IPS DF 6.9 (cell line): ENCODE data around the gene ACSM3.
"Not testable (repeated sequence)": the region's sequence is repeated elsewhere in the genome, so short reads cannot be mapped to it uniquely, and the experiment has no call there.

ENCODE experiments used
- DNase-seq: peaks from one replicate; pipeline ENCODE4 v3.0.0-alpha.2; 2013; ENCODE audit warnings: low read depth, low spot score
- H3K27ac ChIP-seq: one replicate; pipeline ENCODE4 v1.5.1; 2013; ENCODE audit warnings: low read length, control low read depth
- H3K27me3 ChIP-seq: 2 replicates; pipeline ENCODE4 v1.6.1; 2013; ENCODE audit warnings: mild to moderate bottlenecking, low read length; ENCODE audit not compliant: control insufficient read depth, insufficient read depth
- H3K36me3 ChIP-seq: 2 replicates; pipeline ENCODE4 v1.6.1; 2013; ENCODE audit warnings: low read length; ENCODE audit not compliant: control insufficient read depth, insufficient read depth
- H3K4me1 ChIP-seq: 2 replicates; pipeline ENCODE4 v1.6.1; 2013; ENCODE audit warnings: low read length; ENCODE audit not compliant: control insufficient read depth, insufficient read depth
- H3K4me3 ChIP-seq: 2 replicates; pipeline ENCODE4 v1.5.1; 2013; ENCODE audit warnings: mild to moderate bottlenecking, low read length
- H3K9me3 ChIP-seq: 2 replicates; pipeline ENCODE4 v1.6.1; 2013; ENCODE audit warnings: low read length, inconsistent platforms; ENCODE audit not compliant: control insufficient read depth, insufficient read depth
- WGBS: extraction: QIAGEN DNeasy Blood & Tissue Kit; methylation state at CpG from one replicate; pipeline ENCODE4 v1.1.7; 2013; ENCODE audit warnings: mixed read lengths, missing lambda C conversion rate; ENCODE audit not compliant: insufficient read length, insufficient coverage; 5-methylcytosine and 5-hydroxymethylcytosine counted together

Gene ACSM3

DNA sequence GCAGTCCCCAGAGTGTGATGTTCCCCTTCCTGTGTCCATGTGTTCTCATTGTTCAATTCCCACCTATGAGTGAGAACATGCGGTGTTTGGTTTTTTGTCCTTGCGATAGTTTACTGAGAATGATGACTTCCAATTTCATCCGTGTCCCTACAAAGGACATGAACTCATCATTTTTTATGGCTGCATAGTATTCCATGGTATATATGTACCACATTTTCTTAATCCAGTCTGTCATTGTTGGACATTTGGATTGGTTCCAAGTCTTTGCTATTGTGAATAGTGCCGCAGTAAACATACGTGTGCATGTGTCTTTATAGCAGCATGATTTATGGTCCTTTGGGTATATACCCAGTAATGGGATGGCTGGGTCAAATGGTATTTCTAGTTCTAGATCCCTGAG is 8.0 kb upstream of the ACSM3 start:
- H3K27me3 ChIP-seq, H3K27ac ChIP-seq, H3K36me3 ChIP-seq, DNase-seq, H3K9me3 ChIP-seq, H3K4me3 ChIP-seq, H3K4me1 ChIP-seq: not testable (repeated sequence)
- no CpG with 5 or more reads among the region's 5 CpGs for WGBS

DNA sequence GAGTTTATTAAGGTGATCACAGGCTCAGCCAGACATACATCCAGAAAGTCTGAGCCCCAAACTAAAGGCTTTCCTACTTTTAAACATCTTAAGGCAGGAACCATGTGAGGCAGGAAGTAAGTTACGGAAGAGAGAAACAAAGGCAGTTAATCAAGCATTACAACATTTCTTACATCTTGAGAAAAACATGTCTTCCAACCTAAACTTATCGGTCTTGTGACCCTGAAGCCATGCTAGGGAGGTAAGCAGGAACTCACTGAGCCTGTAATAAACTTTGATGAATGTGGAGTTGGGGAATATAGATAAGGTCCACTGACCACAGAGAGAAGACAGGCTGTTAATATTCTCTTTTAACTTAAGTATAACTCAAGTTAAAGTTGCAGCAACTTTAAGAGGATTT is 3.5 kb upstream of the ACSM3 start:
- no CpG with 5 or more reads among the region's 2 CpGs for WGBS
- Histone ChIP-seq H3K27ac (no peak overlapping the region), H3K4me1 (no peaks in the 10 kb centered on the region), H3K27me3 (no peaks in the 10 kb centered on the region), H3K36me3 (no peaks in the 10 kb centered on the region), H3K9me3 (no peaks in the 10 kb centered on the region), H3K4me3 (no peak overlapping the region)
- no peak for DNase-seq

DNA sequence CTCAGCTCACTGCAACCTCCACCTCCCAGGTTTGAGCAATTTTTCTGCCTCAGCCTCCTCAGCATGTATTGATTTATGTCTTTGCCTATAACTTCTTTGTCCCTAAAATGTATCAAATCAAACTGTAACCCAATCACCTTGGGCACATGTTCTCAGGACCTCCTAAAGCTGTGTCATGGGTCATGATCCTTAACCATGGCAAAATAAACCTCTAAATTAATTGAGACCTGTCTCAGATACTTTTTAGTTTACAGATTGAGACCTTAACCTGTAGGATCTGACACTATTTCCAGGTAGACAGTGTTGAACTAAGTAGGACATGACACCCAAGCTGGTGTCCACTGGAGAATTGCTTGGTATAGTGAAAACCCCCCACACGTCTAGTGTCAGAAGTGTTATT is 2.6 kb upstream of the ACSM3 start:
- DNase-seq, result no peak
- no CpG with 5 or more reads among the region's 1 CpG for WGBS
- no peaks in the 10 kb centered on the region for H3K36me3 ChIP-seq
- no peaks in the 10 kb centered on the region for H3K9me3 ChIP-seq
- H3K27ac ChIP-seq, result no peak overlapping the region
- H3K4me3 ChIP-seq, result no peak overlapping the region
- no peaks in the 10 kb centered on the region for H3K27me3 ChIP-seq
- no peaks in the 10 kb centered on the region for H3K4me1 ChIP-seq

DNA sequence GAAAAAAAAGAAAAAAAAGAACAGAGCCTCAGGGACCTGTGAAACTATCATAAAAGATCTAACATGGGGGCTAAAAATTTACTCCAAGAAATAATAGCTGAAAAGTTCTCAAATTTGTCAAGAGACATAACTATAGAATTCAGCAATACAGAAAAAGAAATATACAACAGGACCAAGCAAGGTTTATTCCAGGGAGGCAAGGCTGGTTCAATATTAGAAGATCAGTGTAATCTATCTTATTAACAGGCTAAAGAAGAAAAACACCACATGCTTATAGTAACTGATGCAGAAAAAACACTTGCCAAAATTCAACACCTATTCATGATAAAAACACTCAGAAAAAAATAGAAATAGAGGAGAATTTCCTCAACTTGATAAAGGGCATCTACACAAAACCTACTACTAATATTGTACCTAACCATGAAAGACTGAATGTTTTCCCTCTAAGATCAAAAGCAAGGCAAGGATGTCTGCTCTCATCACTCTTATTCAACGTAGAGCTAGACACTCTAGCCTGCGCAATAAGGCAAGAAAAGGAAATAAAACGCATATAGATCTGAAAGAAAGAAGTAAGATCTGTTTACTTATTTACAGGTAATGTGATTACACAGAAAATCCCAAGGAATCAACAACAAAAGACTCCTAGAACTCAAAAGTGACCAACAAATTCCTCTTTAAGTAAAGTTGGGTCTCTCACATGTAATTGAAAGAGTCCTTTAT is 1.2 kb upstream of the ACSM3 start:
- Histone ChIP-seq H3K4me3 (no peak overlapping the region), H3K36me3 (no peaks in the 10 kb centered on the region), H3K27me3 (no peaks in the 10 kb centered on the region), H3K27ac (no peak overlapping the region), H3K9me3 (no peaks in the 10 kb centered on the region), H3K4me1 (no peaks in the 10 kb centered on the region)
- WGBS, result no CpG with 5 or more reads among the region's 3 CpGs
- DNase-seq, result no peak

DNA sequence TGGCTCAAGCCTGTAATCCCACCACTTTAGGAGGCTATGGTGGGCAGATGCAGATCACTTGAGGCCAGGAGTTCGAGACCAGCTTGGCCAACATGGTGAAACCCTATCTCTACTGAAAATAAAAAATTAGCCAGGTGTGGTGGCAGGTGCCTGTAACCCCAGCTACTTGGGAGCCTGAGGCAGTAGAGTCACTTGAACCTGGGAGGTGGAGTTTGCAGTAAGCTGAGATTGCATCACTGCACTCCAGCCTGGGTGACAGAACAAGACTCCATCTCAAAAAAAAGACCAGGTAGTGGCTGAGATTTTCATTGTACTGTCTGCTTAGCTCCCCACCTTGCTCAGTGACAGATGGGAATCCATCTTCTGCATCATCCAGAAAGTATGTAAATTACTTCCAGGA is 634 bp downstream of the ACSM3 start:
- H3K9me3 ChIP-seq, H3K27me3 ChIP-seq, H3K4me3 ChIP-seq, H3K36me3 ChIP-seq, DNase-seq, H3K27ac ChIP-seq, H3K4me1 ChIP-seq: not testable (repeated sequence)
- WGBS, result no CpG with 5 or more reads among the region's 1 CpG

DNA sequence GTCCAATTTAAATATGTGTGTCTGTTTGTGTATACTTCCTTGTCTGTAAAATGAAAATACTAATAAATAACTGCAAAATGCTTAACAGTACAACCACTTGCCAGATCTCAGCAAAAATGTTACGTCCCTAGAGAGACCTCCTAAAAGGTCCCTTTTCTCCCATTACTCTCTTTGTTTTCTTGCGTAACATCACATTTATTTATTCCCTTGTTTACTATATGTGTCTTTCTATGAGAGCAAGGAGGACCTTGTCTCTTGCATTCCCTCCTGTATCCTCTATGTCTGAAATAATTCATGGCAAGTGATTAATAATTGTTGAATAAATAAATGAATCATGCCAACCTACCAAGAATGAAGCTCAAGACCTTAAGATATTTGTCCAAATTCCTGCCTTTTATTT is 1.9 kb downstream of the ACSM3 start:
- Histone ChIP-seq H3K36me3 (no peaks in the 10 kb centered on the region), H3K27me3 (no peaks in the 10 kb centered on the region), H3K4me3 (no peak overlapping the region), H3K9me3 (no peaks in the 10 kb centered on the region), H3K27ac (no peak overlapping the region), H3K4me1 (no peaks in the 10 kb centered on the region)
- no peak for DNase-seq
- WGBS, result no CpG with 5 or more reads among the region's 2 CpGs

DNA sequence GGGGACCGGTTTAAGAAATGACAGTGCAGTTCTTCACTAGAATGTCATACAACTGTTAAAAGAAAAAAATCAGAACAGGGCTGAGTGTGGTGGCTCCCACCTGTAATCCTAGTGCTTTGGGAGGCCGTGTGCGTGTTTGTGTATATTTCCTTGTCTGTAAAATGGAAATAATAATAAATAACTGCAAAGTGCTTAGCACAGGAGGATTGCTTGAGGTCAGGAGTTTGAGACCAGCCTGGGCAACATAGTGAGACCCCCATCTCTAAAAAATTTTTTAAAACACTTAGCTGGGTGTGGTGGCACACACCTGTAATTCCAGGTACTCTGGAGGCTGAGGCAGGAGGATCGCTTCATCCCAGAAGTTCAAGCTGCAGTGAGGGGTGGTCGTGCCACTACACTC is 2.5 kb downstream of the ACSM3 start:
- Histone ChIP-seq H3K27me3 (no peaks in the 10 kb centered on the region), H3K36me3 (no peaks in the 10 kb centered on the region), H3K27ac (no peak overlapping the region), H3K4me1 (no peaks in the 10 kb centered on the region), H3K4me3 (no peak overlapping the region), H3K9me3 (no peaks in the 10 kb centered on the region)
- DNase-seq, result no peak
- WGBS, result no CpG with 5 or more reads among the region's 5 CpGs

DNA sequence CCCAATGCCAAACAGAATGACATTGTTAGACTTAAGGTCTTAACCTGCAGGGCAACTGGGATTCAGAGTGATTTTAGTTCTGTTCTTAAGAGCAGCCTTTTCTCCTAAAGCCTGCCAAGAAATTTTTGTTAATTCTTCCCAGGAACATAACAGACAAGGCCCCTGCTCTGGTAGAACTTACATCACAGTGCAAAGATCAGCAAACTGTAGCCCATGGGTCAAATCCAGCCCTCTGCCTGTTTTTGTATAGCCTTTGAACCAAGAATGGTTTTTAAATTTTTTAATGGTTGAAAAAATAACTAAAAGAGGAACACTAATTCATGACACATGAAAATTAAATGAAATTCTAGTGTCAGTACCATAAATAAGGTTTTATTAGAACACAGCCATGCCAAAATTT is 3.8 kb downstream of the ACSM3 start:
- Histone ChIP-seq H3K4me1 (no peaks in the 10 kb centered on the region), H3K4me3 (no peak overlapping the region), H3K36me3 (no peaks in the 10 kb centered on the region), H3K9me3 (no peaks in the 10 kb centered on the region), H3K27ac (no peak overlapping the region), H3K27me3 (no peaks in the 10 kb centered on the region)
- DNase-seq, result no peak

DNA sequence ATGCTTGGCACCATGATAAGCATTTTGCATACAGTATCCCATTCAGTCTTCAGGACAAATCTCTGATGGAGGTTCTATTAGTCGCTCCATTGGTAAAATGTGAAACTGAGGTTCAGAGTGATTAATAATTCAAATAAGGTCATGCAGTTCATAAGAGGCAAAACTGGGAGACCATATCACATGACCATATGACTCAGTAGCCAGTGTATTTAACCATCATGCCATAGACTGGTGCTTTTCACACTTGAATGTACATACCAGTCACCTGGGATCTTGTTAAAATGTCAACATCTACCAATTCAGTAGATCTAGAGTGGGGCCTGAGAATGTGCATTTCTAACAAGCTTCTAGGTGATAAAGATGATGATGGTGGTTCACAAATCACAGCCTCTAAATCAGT is 4.3 kb downstream of the ACSM3 start:
- no peak overlapping the region for H3K4me3 ChIP-seq
- no peaks in the 10 kb centered on the region for H3K36me3 ChIP-seq
- no peaks in the 10 kb centered on the region for H3K9me3 ChIP-seq
- no peak overlapping the region for H3K27ac ChIP-seq
- H3K27me3 ChIP-seq, result no peaks in the 10 kb centered on the region
- WGBS, result no CpG with 5 or more reads among the region's 1 CpG
- no peaks in the 10 kb centered on the region for H3K4me1 ChIP-seq
- no peak for DNase-seq

DNA sequence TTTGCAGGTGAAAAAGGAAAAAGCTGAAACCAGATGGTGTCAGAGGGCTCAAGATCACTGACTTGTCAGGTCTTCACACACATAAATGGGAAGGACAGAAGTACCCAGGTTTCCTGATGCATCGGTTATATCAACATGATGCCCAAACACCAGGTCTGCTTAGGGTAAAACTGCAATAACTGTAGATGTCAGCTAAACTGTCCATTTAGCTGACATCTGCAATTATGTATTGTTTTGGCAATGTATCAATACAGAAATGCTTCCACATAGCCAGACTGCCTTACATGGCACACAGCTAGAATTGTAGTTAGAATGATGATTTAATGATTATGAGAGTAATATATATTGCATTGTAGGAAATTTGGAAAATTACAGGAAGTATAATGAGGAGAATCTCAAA is 5.0 kb downstream of the ACSM3 start:
- no peaks in the 10 kb centered on the region for H3K4me1 ChIP-seq
- no peaks in the 10 kb centered on the region for H3K9me3 ChIP-seq
- no peak for DNase-seq
- no peak overlapping the region for H3K27ac ChIP-seq
- H3K36me3 ChIP-seq, result no peaks in the 10 kb centered on the region
- H3K4me3 ChIP-seq, result no peak overlapping the region
- no CpG with 5 or more reads among the region's 1 CpG for WGBS
- H3K27me3 ChIP-seq, result no peaks in the 10 kb centered on the region

DNA sequence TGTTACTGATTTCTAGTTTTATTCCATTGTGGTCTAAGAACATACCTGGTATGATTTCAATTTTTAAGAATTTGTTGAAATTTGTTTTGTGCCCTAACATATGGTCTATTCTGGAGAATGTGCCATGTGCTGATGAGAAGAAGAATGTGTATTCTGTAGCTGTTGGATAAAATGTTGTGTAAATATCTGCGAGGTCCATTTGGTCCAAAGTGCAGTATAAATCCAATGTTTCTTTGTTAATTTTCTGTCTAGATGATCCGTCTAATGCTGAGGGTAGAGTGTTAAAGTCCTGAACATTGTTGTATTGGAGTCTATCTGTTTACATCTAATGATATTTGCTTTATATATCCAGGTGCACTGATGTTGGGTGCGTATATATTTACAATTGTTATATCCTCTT is 9.9 kb downstream of the ACSM3 start:
- DNase-seq, result no peak
- no CpG with 5 or more reads among the region's 3 CpGs for WGBS
- Histone ChIP-seq H3K36me3 (no peaks in the 10 kb centered on the region), H3K4me1 (no peaks in the 10 kb centered on the region), H3K4me3 (no peak overlapping the region), H3K27ac (no peak overlapping the region), H3K9me3 (no peaks in the 10 kb centered on the region), H3K27me3 (no peaks in the 10 kb centered on the region)
